Left ventricle myocardium inferior (tissue), 1 donor: Measurements from ENCODE around the gene FLYWCH1. TPM values are rescaled to one million over a fixed set of nuclear protein-coding genes. Genes with fewer than 3 reads are reported as not detected.

ENCODE experiments used
- DNase-seq: peaks from one replicate; pipeline ENCODE4 v3.0.0-alpha.2; 2020
- H3K27ac ChIP-seq: fragments of 200-600 bp; replicated peaks from 2 replicates; pipeline ENCODE4 v1.8.0; 2021
- H3K27me3 ChIP-seq: fragments of 200-600 bp; 2 replicates; pipeline ENCODE4 v1.8.0; 2021; ENCODE audit warnings: low read depth
- H3K36me3 ChIP-seq: fragments of 200-600 bp; 2 replicates; pipeline ENCODE4 v1.8.0; 2021
- H3K4me1 ChIP-seq: fragments of 200-600 bp; 2 replicates; pipeline ENCODE4 v1.8.0; 2021
- H3K4me3 ChIP-seq: fragments of 200-600 bp; 2 replicates; pipeline ENCODE4 v1.8.0; 2021; ENCODE audit warnings: mild to moderate bottlenecking, moderate library complexity
- H3K9me3 ChIP-seq: fragments of 200-600 bp; replicated peaks from 2 replicates; pipeline ENCODE4 v1.8.0; 2021
- intact Hi-C: fragments of 100-400 bp; cut with micrococcal nuclease; formaldehyde crosslinking; loops from one replicate; pipeline ENCODE4 v1.11.0; 2022
- total RNA-seq: library from RNA; stranded (reverse); fragmentation: NEBNext Ultra II Directional; extraction: Animal tissue kit (Norgen Biotek cat#: 25700); gene quantifications from one replicate; pipeline ENCODE4 v1.2.1, GENCODE V29; 2021
- TF ChIP-seq, protein P1 (sequence below): fragments of 200-600 bp; IDR thresholded peaks from 2 replicates; pipeline ENCODE4 v1.8.0; 2021; ENCODE audit warnings: antibody characterized with exemption, mild to moderate bottlenecking, borderline replicate concordance
- donor health status: DM: no; HTN: yes; CAD: no; lungs with severe emphysema.

FLYWCH1 gene
- total RNA-seq, 1 donor from 2014 or later: 35.7 TPM

DNA sequence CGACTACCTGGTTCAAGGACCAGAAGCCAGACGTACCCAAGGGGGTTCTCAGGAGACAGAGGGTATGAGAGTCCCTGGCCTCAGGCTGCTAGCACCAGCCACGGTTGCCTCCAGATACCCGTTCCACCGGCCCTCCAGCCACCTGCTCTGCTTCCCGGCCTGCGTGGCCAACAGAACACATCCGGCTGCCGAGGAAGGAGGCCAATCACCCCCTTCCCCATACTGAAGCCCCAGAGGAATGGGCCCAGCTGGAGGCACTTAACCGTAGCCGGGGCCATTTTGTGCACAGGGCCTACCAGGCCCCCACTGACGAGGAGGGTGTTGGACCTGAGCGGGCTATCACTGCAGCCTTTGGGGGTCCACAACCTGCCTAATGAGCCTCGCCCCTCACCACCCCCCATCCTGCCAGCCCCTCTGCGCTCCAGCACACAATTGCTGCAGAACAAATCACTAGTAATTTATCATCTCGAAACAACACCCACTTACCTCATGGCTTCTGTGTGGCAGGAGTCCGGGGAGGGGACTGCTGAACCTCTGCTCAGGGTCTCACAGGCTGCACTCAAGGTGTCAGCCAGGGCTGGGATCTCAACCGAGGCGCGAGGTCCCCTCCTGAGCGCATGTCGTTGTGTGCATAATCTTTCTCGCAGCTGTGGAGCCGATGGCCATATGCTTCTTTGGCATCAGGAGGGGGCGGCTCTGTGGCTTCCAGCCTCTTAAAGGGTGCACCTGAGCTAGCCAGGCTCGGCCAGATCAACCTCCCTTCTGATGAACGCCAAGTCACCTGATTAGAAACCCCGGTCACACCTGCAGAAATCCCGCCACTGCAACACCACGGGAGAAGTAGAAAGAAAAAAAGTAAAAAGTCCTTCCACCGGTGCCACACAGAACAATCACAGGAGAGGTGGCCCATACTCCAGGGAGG lies 42.2 kb downstream of the FLYWCH1 start:
- Histone ChIP-seq H3K27ac (no peak overlapping the region), H3K27me3 (peaks cover 50% of the 10 kb centered on the region), H3K4me1 (no peaks in the 10 kb centered on the region), H3K36me3 (peaks cover 13% of the 10 kb centered on the region), H3K9me3 (no peaks in the 10 kb centered on the region), H3K4me3 (no peak overlapping the region)
- TF ChIP-seq, protein P1, sequence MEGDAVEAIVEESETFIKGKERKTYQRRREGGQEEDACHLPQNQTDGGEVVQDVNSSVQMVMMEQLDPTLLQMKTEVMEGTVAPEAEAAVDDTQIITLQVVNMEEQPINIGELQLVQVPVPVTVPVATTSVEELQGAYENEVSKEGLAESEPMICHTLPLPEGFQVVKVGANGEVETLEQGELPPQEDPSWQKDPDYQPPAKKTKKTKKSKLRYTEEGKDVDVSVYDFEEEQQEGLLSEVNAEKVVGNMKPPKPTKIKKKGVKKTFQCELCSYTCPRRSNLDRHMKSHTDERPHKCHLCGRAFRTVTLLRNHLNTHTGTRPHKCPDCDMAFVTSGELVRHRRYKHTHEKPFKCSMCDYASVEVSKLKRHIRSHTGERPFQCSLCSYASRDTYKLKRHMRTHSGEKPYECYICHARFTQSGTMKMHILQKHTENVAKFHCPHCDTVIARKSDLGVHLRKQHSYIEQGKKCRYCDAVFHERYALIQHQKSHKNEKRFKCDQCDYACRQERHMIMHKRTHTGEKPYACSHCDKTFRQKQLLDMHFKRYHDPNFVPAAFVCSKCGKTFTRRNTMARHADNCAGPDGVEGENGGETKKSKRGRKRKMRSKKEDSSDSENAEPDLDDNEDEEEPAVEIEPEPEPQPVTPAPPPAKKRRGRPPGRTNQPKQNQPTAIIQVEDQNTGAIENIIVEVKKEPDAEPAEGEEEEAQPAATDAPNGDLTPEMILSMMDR: no peak
- no peak for DNase-seq
- intact Hi-C loops: no loop called here

DNA sequence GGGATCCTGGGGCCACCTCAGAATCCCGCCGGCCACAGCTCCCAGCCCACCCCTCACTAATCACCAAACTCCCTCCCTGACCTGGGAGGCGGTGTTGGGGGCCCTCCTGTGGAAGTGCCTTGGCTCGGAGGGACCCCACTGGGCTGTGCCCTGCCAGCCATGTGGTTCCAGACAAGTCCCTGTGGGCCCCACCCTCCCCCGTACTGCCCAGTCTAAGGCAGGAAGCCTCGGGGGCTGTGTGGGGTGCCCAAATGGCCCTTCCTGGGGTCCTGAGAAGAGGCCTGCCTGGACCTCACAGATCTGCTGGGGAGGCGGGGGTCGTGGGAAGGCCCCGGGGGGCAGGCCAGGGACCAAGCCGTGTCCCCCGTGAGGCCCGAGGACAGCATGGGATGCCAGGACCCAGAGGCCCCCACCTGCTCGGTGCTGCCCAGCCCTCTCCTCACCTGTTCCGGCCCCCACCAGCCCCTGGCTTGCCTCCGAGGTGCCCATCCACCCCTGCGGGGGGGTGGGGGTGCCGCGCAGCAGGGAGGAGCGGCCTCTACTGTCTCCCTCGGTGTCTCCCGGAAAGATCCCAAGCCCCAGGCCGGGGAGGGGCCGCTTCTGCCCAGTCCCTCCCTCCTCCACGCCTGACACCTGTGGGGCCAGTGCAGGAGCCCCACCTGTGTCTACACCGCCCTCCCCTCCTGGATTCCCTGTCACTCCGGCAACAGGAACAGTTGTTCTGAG lies 43.1 kb downstream of the FLYWCH1 start:
- TF ChIP-seq, protein P1: no peak
- Histone ChIP-seq H3K4me3 (no peak overlapping the region), H3K36me3 (peaks cover 5% of the 10 kb centered on the region), H3K27me3 (peaks cover 59% of the 10 kb centered on the region), H3K27ac (no peak overlapping the region), H3K4me1 (no peaks in the 10 kb centered on the region), H3K9me3 (no peaks in the 10 kb centered on the region)
- intact Hi-C loops: no loop called here
- no peak for DNase-seq

DNA sequence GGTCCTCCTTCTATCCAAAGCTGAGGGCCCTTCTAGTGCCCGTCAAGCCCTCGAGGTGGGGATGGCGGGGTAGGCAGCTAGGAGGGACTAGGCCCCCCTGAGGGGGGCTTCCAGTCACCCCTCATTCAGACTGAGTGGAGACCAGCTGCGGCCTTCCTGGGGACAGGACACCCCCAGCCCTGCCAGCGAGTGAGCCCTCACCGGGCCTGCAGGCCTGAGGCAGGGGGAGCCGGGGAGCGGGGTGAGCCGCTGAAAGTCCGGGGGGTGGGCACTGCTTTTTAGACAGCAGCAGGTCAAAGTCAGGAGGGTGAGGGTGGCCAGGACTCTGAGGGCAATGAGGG lies 43.7 kb downstream of the FLYWCH1 start:
- TF ChIP-seq, protein P1: no peak
- intact Hi-C loops: no loop called here
- H3K4me3 ChIP-seq: no peak overlapping the region
- no peaks in the 10 kb centered on the region for H3K36me3 ChIP-seq
- H3K4me1 ChIP-seq: no peaks in the 10 kb centered on the region
- H3K27ac ChIP-seq: no peak overlapping the region
- peaks cover 65% of the 10 kb centered on the region for H3K27me3 ChIP-seq
- DNase-seq: no peak
- no peaks in the 10 kb centered on the region for H3K9me3 ChIP-seq

DNA sequence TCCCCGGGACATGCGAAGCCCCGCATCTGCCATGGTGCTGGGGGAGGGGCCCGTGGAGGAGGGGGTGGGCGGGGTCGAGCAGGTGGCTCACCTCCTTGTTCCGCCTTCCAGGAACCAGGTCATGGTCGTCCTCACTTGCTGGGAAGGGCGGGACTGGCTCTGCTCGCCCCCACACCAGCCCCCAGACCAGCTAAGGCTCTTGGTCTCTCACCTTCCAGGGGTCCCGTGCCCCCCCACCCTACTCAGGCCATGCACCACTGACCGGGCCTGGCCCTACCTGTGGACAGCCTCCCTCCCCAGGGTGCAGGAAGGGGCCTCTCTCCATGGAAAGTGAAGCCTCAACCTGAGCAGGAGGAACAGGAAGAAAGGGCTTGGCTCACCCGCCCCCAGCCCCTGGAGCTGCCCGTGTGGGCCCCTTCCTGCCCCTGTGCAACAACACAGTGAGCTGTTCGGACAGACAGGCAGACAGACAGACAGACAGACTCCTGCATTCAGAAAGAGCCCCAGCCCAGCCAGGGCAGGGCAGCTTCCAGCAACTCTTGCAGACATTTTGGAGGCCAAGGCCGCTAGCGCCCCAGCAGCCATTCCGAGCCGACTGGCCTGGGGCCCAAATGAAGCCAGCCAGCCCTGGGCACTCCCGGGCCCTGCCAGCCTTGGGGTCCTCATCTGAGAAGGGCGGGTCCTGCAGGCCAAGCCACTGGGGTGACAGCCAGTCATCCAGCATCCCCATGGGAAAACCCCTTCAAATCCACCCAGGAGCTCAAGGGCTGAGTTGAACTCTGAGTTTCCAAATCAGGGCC lies 44.2 kb downstream of the FLYWCH1 start:
- Histone ChIP-seq H3K4me3 (no peak overlapping the region), H3K9me3 (no peaks in the 10 kb centered on the region), H3K4me1 (no peaks in the 10 kb centered on the region), H3K27me3 (peaks cover 70% of the 10 kb centered on the region), H3K36me3 (no peaks in the 10 kb centered on the region), H3K27ac (no peak overlapping the region)
- DNase-seq: no peak
- TF ChIP-seq, protein P1: no peak
- intact Hi-C loops: no loop called here

DNA sequence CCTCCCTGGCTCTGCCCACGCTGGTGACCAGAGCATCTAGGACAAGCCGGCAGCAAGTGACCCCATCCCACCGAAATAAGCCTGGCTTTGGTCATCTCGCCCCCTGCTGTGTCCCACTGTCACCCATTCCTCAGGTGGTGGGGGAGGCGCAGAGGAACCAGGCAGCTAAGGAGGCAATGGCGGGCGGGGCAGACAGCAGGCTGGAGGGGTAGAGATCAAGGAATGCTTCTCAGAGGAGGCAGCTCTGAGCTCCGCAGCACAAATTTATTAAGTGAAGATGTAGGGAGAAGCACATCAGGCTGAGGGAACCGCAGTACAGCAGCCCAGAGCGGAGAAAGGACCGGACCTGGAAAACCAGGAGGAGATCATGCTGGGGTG lies 44.8 kb downstream of the FLYWCH1 start:
- Histone ChIP-seq H3K27ac (no peak overlapping the region), H3K4me1 (no peaks in the 10 kb centered on the region), H3K4me3 (no peak overlapping the region), H3K9me3 (no peaks in the 10 kb centered on the region), H3K36me3 (no peaks in the 10 kb centered on the region), H3K27me3 (peaks cover 76% of the 10 kb centered on the region)
- TF ChIP-seq, protein P1: no peak
- DNase-seq: no peak
- intact Hi-C loops: no loop called here
